A204.1 (cell line): ENCODE data around the gene MLC1.
A peak's percentile ranks its signal among the peaks of the same experiment; 100 is the strongest.
"Not testable (repeated sequence)": the region's sequence is repeated elsewhere in the genome, so short reads cannot be mapped to it uniquely, and the experiment has no call there.

Source experiments
- FAIRE-seq: peaks from 2 replicates; lab custom pipeline; 2012; peaks lifted over from hg19 to GRCh38; lab: Jason Lieb, UNC

Gene MLC1

GRCh38 chr22:50102946-50103345 lies 17.7 kb upstream of the MLC1 start:
- no peak for FAIRE-seq

GRCh38 chr22:50101870-50102565 lies 16.8 kb upstream of the MLC1 start:
- FAIRE-seq: no peak

GRCh38 chr22:50098052-50098451 lies 12.8 kb upstream of the MLC1 start:
- FAIRE-seq: peak; percentile 72

- no peak for FAIRE-seq
Measured at GRCh38 chr22:50092342-50092741, 7.1 kb upstream of the MLC1 start.

GRCh38 chr22:50091092-50091768 lies 6.0 kb upstream of the MLC1 start:
- no peak for FAIRE-seq

GRCh38 chr22:50090412-50090714 lies 5.1 kb upstream of the MLC1 start:
- FAIRE-seq: no peak

GRCh38 chr22:50089682-50090411 lies 4.6 kb upstream of the MLC1 start, which contains the start of gene MOV10L1:
Gene MOV10L1 (plus strand): TSS chr22:50090006. CDS start chr22:50090089, 83 bp downstream.
- FAIRE-seq: no peak

GRCh38 chr22:50089231-50089630 lies 4.0 kb upstream of the MLC1 start:
- FAIRE-seq: no peak

- no peak for FAIRE-seq
Measured at GRCh38 chr22:50088096-50088495, 2.9 kb upstream of the MLC1 start.

GRCh38 chr22:50087646-50088045 lies 2.4 kb upstream of the MLC1 start:
- FAIRE-seq: no peak

- FAIRE-seq: not testable (repeated sequence)
Measured at GRCh38 chr22:50086975-50087374, 1.7 kb upstream of the MLC1 start.

- no peak for FAIRE-seq
Measured at GRCh38 chr22:50086526-50086925, 1.3 kb upstream of the MLC1 start.

GRCh38 chr22:50084614-50085021 lies 608 bp downstream of the MLC1 start:
- FAIRE-seq: no peak

- no peak for FAIRE-seq
Measured at GRCh38 chr22:50084080-50084477, 1.1 kb downstream of the MLC1 start.

- no peak for FAIRE-seq
Measured at GRCh38 chr22:50083462-50084079, 1.7 kb downstream of the MLC1 start.

GRCh38 chr22:50082961-50083461 lies 2.2 kb downstream of the MLC1 start:
- FAIRE-seq: no peak

GRCh38 chr22:50082197-50082715 lies 3.0 kb downstream of the MLC1 start:
- no peak for FAIRE-seq

- no peak for FAIRE-seq
Measured at GRCh38 chr22:50081426-50082196, 3.6 kb downstream of the MLC1 start.

GRCh38 chr22:50080077-50080465 lies 5.2 kb downstream of the MLC1 start:
- FAIRE-seq: no peak

- FAIRE-seq: no peak
Measured at GRCh38 chr22:50078761-50079160, 6.5 kb downstream of the MLC1 start.

- FAIRE-seq: no peak
Measured at GRCh38 chr22:50078246-50078645, 7.0 kb downstream of the MLC1 start.
